ENCODE measurements around the gene PVALEF. TPM values are rescaled to one million over a fixed set of nuclear protein-coding genes. Genes with fewer than 3 reads are reported as not detected.

Gene PVALEF
- total and polyA plus RNA-seq, 2 donors (not counting 1 experiment from before 2014, with no cell fraction given): not detected

GRCh38 chr17:81164371-81165245, 699 bp upstream of the PVALEF start:
- Histone ChIP-seq H3K79me2 (ENCODE audit: control insufficient read depth, insufficient read depth, low read length) (no peaks in the 10 kb centered on the region), H3K4me3 (replicated peaks in 1 of 4; ENCODE audit: control extremely low read depth in 1 of 4, insufficient read depth in 1 of 4, low read depth in 3 of 4, low read length in 4 of 4) (no peak overlapping the region), H3K9ac (ENCODE audit: insufficient read depth, low read length) (no peak overlapping the region), H4K20me1 (ENCODE audit: control insufficient read depth, extremely low read depth, insufficient read depth, low read length) (no peaks in the 10 kb centered on the region), H3K27ac (ENCODE audit: insufficient read depth, low read length) (no peak overlapping the region), H3K4me1 (ENCODE audit: control insufficient read depth, extremely low read depth, insufficient read depth, low read length) (no peaks in the 10 kb centered on the region), H3K27me3 (ENCODE audit: control insufficient read depth, insufficient read depth, low read length) (peaks cover 16% of the 10 kb centered on the region), H3K36me3 (ENCODE audit: control insufficient read depth, insufficient read depth, low read length) (no peaks in the 10 kb centered on the region), H3K9me3 (ENCODE audit: control insufficient read depth, insufficient read depth, low read depth, low read length) (no peaks in the 10 kb centered on the region), H2AFZ (ENCODE audit: low read length) (no peak overlapping the region), H3K4me2 (ENCODE audit: extremely low read depth, insufficient read depth, low read length) (no peak overlapping the region)
- TF ChIP-seq, protein P1, sequence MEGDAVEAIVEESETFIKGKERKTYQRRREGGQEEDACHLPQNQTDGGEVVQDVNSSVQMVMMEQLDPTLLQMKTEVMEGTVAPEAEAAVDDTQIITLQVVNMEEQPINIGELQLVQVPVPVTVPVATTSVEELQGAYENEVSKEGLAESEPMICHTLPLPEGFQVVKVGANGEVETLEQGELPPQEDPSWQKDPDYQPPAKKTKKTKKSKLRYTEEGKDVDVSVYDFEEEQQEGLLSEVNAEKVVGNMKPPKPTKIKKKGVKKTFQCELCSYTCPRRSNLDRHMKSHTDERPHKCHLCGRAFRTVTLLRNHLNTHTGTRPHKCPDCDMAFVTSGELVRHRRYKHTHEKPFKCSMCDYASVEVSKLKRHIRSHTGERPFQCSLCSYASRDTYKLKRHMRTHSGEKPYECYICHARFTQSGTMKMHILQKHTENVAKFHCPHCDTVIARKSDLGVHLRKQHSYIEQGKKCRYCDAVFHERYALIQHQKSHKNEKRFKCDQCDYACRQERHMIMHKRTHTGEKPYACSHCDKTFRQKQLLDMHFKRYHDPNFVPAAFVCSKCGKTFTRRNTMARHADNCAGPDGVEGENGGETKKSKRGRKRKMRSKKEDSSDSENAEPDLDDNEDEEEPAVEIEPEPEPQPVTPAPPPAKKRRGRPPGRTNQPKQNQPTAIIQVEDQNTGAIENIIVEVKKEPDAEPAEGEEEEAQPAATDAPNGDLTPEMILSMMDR (conservative IDR thresholded peaks at IDR 0.05 in 1 of 2, IDR thresholded peaks at IDR 0.05 in 1 of 2; ENCODE audit: low read depth in 1 of 2, low read length in 2 of 2): no peak
- TF ChIP-seq EZH2 (IDR thresholded peaks at IDR 0.05; ENCODE audit: low read length, missing control alignments): no peak
- DNase-seq (ENCODE audit: low read depth in 2 of 2): no peak

DNA sequence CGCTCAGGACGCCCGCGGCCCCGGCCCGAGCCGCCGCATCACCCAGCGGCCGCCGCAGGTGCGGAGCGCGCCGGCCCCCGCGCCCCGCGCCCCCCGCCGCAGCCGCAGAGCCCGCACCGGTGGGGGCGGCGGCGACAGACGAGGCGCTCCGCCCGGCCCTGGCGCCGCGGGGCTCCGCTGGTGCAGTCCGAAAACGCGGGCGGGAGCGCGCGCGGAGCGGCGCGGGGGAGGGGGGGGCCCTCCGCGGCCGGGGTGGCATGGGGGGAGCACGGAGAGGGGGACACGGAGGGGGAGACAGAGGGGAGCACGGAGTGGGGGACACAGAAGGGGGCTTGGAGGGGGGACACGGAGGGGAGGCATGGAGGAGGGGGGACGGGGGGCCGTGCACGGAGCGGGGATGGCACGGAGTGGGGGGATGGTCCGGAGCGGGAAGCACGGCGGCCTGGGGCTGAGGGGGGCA, 756 bp downstream of the PVALEF start, which contains the start of gene AATK:
TSS of gene AATK (minus strand) at position 189 of the 460 bp plus-strand sequence. CDS start 229 bp downstream, outside the sequence.
- H3K4me1 ChIP-seq (ENCODE audit: control insufficient read depth, extremely low read depth, insufficient read depth, low read length): no peaks in the 10 kb centered on the region
- no peak for DNase-seq (ENCODE audit: low read depth in 2 of 2)
- H2AFZ ChIP-seq (ENCODE audit: low read length): no peak within 1 kb of the TSS
- no peak within 1 kb of the TSS for H3K27ac ChIP-seq (ENCODE audit: insufficient read depth, low read length)
- H3K9ac ChIP-seq (ENCODE audit: insufficient read depth, low read length): no peak within 1 kb of the TSS
- H3K36me3 ChIP-seq (ENCODE audit: control insufficient read depth, insufficient read depth, low read length): no peaks in the 10 kb centered on the region
- TF ChIP-seq, protein P1 (conservative IDR thresholded peaks at IDR 0.05 in 1 of 2, IDR thresholded peaks at IDR 0.05 in 1 of 2; ENCODE audit: low read depth in 1 of 2, low read length in 2 of 2): no peak
- TF ChIP-seq EZH2 (IDR thresholded peaks at IDR 0.05; ENCODE audit: low read length, missing control alignments): no peak
- H3K4me2 ChIP-seq (ENCODE audit: extremely low read depth, insufficient read depth, low read length): no peak within 1 kb of the TSS
- no peaks in the 10 kb centered on the region for H3K9me3 ChIP-seq (ENCODE audit: control insufficient read depth, insufficient read depth, low read depth, low read length)
- no peak within 1 kb of the TSS for H3K4me3 ChIP-seq (replicated peaks in 1 of 4; ENCODE audit: control extremely low read depth in 1 of 4, insufficient read depth in 1 of 4, low read depth in 3 of 4, low read length in 4 of 4)
- no peaks in the 10 kb centered on the region for H4K20me1 ChIP-seq (ENCODE audit: control insufficient read depth, extremely low read depth, insufficient read depth, low read length)
- H3K27me3 ChIP-seq (ENCODE audit: control insufficient read depth, insufficient read depth, low read length): peaks cover 16% of the 10 kb centered on the region
- H3K79me2 ChIP-seq (ENCODE audit: control insufficient read depth, insufficient read depth, low read length): no peaks in the 10 kb centered on the region

GRCh38 chr17:81167194-81167524, 1.9 kb downstream of the PVALEF start:
- TF ChIP-seq, protein P1 (conservative IDR thresholded peaks at IDR 0.05 in 1 of 2, IDR thresholded peaks at IDR 0.05 in 1 of 2; ENCODE audit: low read depth in 1 of 2, low read length in 2 of 2): no peak
- no peak for TF ChIP-seq EZH2 (IDR thresholded peaks at IDR 0.05; ENCODE audit: low read length, missing control alignments)
- H3K9me3 ChIP-seq (ENCODE audit: control insufficient read depth, insufficient read depth, low read depth, low read length): no peaks in the 10 kb centered on the region
- DNase-seq (ENCODE audit: low read depth in 2 of 2): no peak
- no peak overlapping the region for H3K4me3 ChIP-seq (replicated peaks in 1 of 4; ENCODE audit: control extremely low read depth in 1 of 4, insufficient read depth in 1 of 4, low read depth in 3 of 4, low read length in 4 of 4)
- peaks cover 16% of the 10 kb centered on the region for H3K27me3 ChIP-seq (ENCODE audit: control insufficient read depth, insufficient read depth, low read length)
- no peak overlapping the region for H3K9ac ChIP-seq (ENCODE audit: insufficient read depth, low read length)
- no peaks in the 10 kb centered on the region for H3K36me3 ChIP-seq (ENCODE audit: control insufficient read depth, insufficient read depth, low read length)
- H3K79me2 ChIP-seq (ENCODE audit: control insufficient read depth, insufficient read depth, low read length): no peaks in the 10 kb centered on the region
- no peaks in the 10 kb centered on the region for H4K20me1 ChIP-seq (ENCODE audit: control insufficient read depth, extremely low read depth, insufficient read depth, low read length)
- H3K27ac ChIP-seq (ENCODE audit: insufficient read depth, low read length): no peak overlapping the region
- H3K4me1 ChIP-seq (ENCODE audit: control insufficient read depth, extremely low read depth, insufficient read depth, low read length): no peaks in the 10 kb centered on the region
- H2AFZ ChIP-seq (ENCODE audit: low read length): no peak overlapping the region
- no peak overlapping the region for H3K4me2 ChIP-seq (ENCODE audit: extremely low read depth, insufficient read depth, low read length)
